K562 (cell line): ENCODE measurements around the gene CTXN1. TPM values are rescaled to one million over a fixed set of nuclear protein-coding genes. Genes with fewer than 3 reads are reported as not detected.

Experiments used
- E2F5 ChIP-seq: sonication (generic); formaldehyde crosslinking; IDR thresholded peaks from 2 replicates; pipeline ENCODE4 v1.8.0; 2022; ENCODE audit warnings: mild to moderate bottlenecking, missing genetic modification reagents
- ELF1 ChIP-seq: fragments of 200-800 bp; sonication (Bioruptor generic); IDR thresholded peaks from 2 replicates; pipeline ENCODE4 v1.6.1; 2016; ENCODE audit warnings: missing genetic modification characterization, missing compliant biosample characterization
- ERF ChIP-seq: fragments of 450-650 bp; formaldehyde crosslinking; IDR thresholded peaks from 2 replicates; pipeline ENCODE4 v1.4.0; 2020; ENCODE audit warnings: mild to moderate bottlenecking, mixed read lengths
- FOXP1 ChIP-seq: sonication (generic); formaldehyde crosslinking; IDR thresholded peaks from 2 replicates; pipeline ENCODE4 v1.8.0; 2022; ENCODE audit warnings: mild to moderate bottlenecking, missing genetic modification reagents
- KLF16 ChIP-seq: IDR thresholded peaks from 2 replicates; pipeline ENCODE4 v1.6.1; 2016; ENCODE audit warnings: antibody characterized with exemption
- OTX1 ChIP-seq: fragments of 450-650 bp; formaldehyde crosslinking; IDR thresholded peaks from 2 replicates; pipeline ENCODE4 v1.4.0; 2022; ENCODE audit warnings: mild to moderate bottlenecking
- POLR2AphosphoS5 ChIP-seq: IDR thresholded peaks from 2 replicates; pipeline ENCODE4 v1.6.1; 2011; ENCODE audit warnings: mild to moderate bottlenecking, low read depth, low read length, moderate library complexity; ENCODE audit not compliant: control insufficient read depth, insufficient read depth
- POLR2H ChIP-seq: IDR thresholded peaks from 2 replicates; pipeline ENCODE4 v1.6.1; 2016; ENCODE audit warnings: missing genetic modification characterization, low read depth, mild to moderate bottlenecking, control low read depth, missing compliant biosample characterization, moderate library complexity
- RBM22 ChIP-seq: fragments of 200-400 bp; formaldehyde crosslinking; IDR thresholded peaks from 2 replicates; pipeline ENCODE4 v1.6.1; 2018; ENCODE audit warnings: low read length, low read depth; ENCODE audit not compliant: poor library complexity, severe bottlenecking
- SMARCE1 ChIP-seq: fragments of 450-650 bp; IDR thresholded peaks from 2 replicates; pipeline ENCODE4 v1.7.1; 2016; ENCODE audit warnings: mild to moderate bottlenecking
- SPI1 ChIP-seq: IDR thresholded peaks from 2 replicates; pipeline ENCODE4 v1.6.1; 2011; ENCODE audit warnings: low read depth, low read length, control low read depth, borderline replicate concordance
- SREBF1 ChIP-seq: fragments of 150-350 bp; IDR thresholded peaks from 2 replicates; pipeline ENCODE4 v1.6.1; 2014; ENCODE audit warnings: antibody characterized with exemption, low read depth, low read length, borderline replicate concordance
- ZFP91 ChIP-seq: sonication (generic); formaldehyde crosslinking; IDR thresholded peaks from 2 replicates; pipeline ENCODE4 v1.8.0; 2022; ENCODE audit warnings: mild to moderate bottlenecking, missing genetic modification reagents
- ZNF431 ChIP-seq: sonication (generic); formaldehyde crosslinking; IDR thresholded peaks from 2 replicates; pipeline ENCODE4 v1.8.0; 2022; ENCODE audit warnings: mild to moderate bottlenecking, missing genetic modification reagents
- ZNF780A ChIP-seq: fragments of 250-450 bp; sonication (Bioruptor Pico); IDR thresholded peaks from 2 replicates; pipeline ENCODE4 v1.5.0; 2021; ENCODE audit warnings: mild to moderate bottlenecking
- polyA plus RNA-seq, 8 experiments: library from polyadenylated mRNA; depleted of rRNA in 4 of 8; stranded (reverse) in 5 of 8; unstranded in 3 of 8; fragments of >200 nt; fragmentation: Nextera tagmentation in 2 of 8; fragmentation: Illumina TruSeq in 1 of 8; extraction: Ambion mirVana in 2 of 8; extraction: Trizol in 1 of 8; gene quantifications; 2 replicates each; pipeline versions ENCODE4 v1.2.1 to v1.2.3, GENCODE V29; 2011 to 2014; ENCODE audit warnings: inconsistent platforms in 1 of 8, missing spikeins in 1 of 8
- total RNA-seq, 7 experiments: library from RNA; depleted of rRNA in 6 of 7; stranded (reverse); fragments of >200 nt in 6 of 7; fragmentation: Illumina TruSeq in 2 of 7; extraction: Trizol in 2 of 7; gene quantifications; 2 replicates each; pipeline versions ENCODE4 v1.2.1 to v1.2.3, GENCODE V29; 2011 to 2021; ENCODE audit warnings: low replicate concordance in 1 of 7
- TF ChIP-seq, protein P1 (sequence below), 2 experiments: IDR thresholded peaks; 2 replicates each; pipeline ENCODE4 v1.6.1; 2011; ENCODE audit warnings: borderline replicate concordance in 1 of 2, control low read depth in 1 of 2, low read depth in 1 of 2, low read length in 1 of 2, mild to moderate bottlenecking in 1 of 2, mixed read lengths in 1 of 2, moderate library complexity in 1 of 2; ENCODE audit not compliant: insufficient read depth in 1 of 2, insufficient read length in 1 of 2, poor library complexity in 1 of 2, severe bottlenecking in 1 of 2; ENCODE audit errors: extremely low read depth in 1 of 2
- TF ChIP-seq, protein P2 (sequence below): fragments of 450-650 bp; formaldehyde crosslinking; conservative IDR thresholded peaks from 2 replicates; pipeline ENCODE4 v1.4.0; 2022; ENCODE audit warnings: mild to moderate bottlenecking, missing genetic modification characterization
- TF ChIP-seq, protein P3 (sequence below): fragments of 450-650 bp; IDR thresholded peaks from 2 replicates; pipeline ENCODE4 v1.6.1; 2016; ENCODE audit warnings: antibody characterized with exemption

CTXN1 gene
- total and polyA plus RNA-seq, 9 of the 15 experiments (the other 6 are each of a cell fraction or from before 2014, with no cell fraction given) = 0.15 to 37.4 (median 1.8) TPM; not detected in 2

- TF ChIP-seq, protein P1, sequence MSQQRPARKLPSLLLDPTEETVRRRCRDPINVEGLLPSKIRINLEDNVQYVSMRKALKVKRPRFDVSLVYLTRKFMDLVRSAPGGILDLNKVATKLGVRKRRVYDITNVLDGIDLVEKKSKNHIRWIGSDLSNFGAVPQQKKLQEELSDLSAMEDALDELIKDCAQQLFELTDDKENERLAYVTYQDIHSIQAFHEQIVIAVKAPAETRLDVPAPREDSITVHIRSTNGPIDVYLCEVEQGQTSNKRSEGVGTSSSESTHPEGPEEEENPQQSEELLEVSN (IDR thresholded peaks at IDR 0.05; ENCODE audit: borderline replicate concordance in 1 of 2, extremely low read depth in 1 of 2, insufficient read depth in 1 of 2, insufficient read length in 1 of 2, low read depth in 1 of 2, low read length in 1 of 2, poor library complexity in 1 of 2, severe bottlenecking in 1 of 2) = peak; percentile 30 to 76
- TF ChIP-seq ZNF431 (CRISPR knock-in tag) (no peak), RBM22 (no peak), SREBF1 (no peak), ERF (peak; percentile 29; the same call in 1 of the 2 replicates), OTX1 (CRISPR knock-in tag) (peak; percentile 91), POLR2H (tag) (no peak), KLF16 (peak; percentile 55; the same call in 1 of the 2 replicates), FOXP1 (CRISPR knock-in tag) (peak; percentile 84), ZFP91 (CRISPR knock-in tag) (peak; percentile 57; the same call in 1 of the 2 replicates), POLR2AphosphoS5 (peak; percentile 68), ZNF780A (CRISPR knock-in tag) (no peak), SPI1 (no peak), E2F5 (CRISPR knock-in tag) (peak; percentile 76), SMARCE1 (0 out of 2 replicates have a peak, but pooled peaks have one; percentile 37), ELF1 (tag) (no peak)
- TF ChIP-seq, protein P2, sequence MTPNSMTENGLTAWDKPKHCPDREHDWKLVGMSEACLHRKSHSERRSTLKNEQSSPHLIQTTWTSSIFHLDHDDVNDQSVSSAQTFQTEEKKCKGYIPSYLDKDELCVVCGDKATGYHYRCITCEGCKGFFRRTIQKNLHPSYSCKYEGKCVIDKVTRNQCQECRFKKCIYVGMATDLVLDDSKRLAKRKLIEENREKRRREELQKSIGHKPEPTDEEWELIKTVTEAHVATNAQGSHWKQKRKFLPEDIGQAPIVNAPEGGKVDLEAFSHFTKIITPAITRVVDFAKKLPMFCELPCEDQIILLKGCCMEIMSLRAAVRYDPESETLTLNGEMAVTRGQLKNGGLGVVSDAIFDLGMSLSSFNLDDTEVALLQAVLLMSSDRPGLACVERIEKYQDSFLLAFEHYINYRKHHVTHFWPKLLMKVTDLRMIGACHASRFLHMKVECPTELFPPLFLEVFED (CRISPR knock-in tag) = peak; percentile 87
- TF ChIP-seq, protein P3, sequence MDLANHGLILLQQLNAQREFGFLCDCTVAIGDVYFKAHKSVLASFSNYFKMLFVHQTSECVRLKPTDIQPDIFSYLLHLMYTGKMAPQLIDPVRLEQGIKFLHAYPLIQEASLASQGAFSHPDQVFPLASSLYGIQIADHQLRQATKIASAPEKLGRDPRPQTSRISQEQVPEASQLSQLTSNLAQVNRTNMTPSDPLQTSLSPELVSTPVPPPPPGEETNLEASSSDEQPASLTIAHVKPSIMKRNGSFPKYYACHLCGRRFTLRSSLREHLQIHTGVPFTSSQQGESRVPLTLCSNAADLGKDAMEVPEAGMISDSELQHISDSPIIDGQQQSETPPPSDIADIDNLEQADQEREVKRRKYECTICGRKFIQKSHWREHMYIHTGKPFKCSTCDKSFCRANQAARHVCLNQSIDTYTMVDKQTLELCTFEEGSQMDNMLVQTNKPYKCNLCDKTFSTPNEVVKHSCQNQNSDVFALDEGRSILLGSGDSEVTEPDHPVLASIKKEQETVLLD = peak; percentile 48; the same call in 1 of the 2 replicates
Observed at GRCh38 chr19:7920519-7921301, 5.2 kb downstream of the CTXN1 start (continued).
